HepG2 (cell line): ENCODE data around the gene ID4. TPM values are rescaled to one million over a fixed set of nuclear protein-coding genes. Genes with fewer than 3 reads are reported as not detected.

Source experiments
- ATF5 ChIP-seq: sonication (generic); formaldehyde crosslinking; IDR thresholded peaks from 2 replicates; pipeline ENCODE4 v1.4.0; 2020; ENCODE audit warnings: mild to moderate bottlenecking, low read depth, missing genetic modification reagents
- DNMT3B ChIP-seq: conservative IDR thresholded peaks from 2 replicates; pipeline ENCODE4 v1.6.1; 2016; ENCODE audit warnings: missing biosample characterization, control low read depth
- ERF ChIP-seq: IDR thresholded peaks from 2 replicates; pipeline ENCODE4 v1.6.1; 2018; ENCODE audit warnings: missing biosample characterization, missing genetic modification reagents
- FOXO4 ChIP-seq: sonication (generic); formaldehyde crosslinking; conservative IDR thresholded peaks from 2 replicates; pipeline ENCODE4 v1.8.1; 2023; ENCODE audit warnings: missing genetic modification reagents
- GABPA ChIP-seq, 2 experiments: IDR thresholded peaks; 2 replicates each; pipeline ENCODE4 v1.6.1; 2011 to 2016; ENCODE audit warnings: low read depth in 2 of 2, low read length in 1 of 2, missing biosample characterization in 1 of 2, missing genetic modification characterization in 1 of 2
- HMG20B ChIP-seq: conservative IDR thresholded peaks from 2 replicates; pipeline ENCODE4 v1.6.1; 2016; ENCODE audit warnings: missing genetic modification reagents, missing compliant biosample characterization
- HOXA5 ChIP-seq: sonication (generic); formaldehyde crosslinking; IDR thresholded peaks from 2 replicates; pipeline ENCODE4 v1.4.0; 2020; ENCODE audit warnings: missing genetic modification reagents
- NFAT5 ChIP-seq: sonication (generic); formaldehyde crosslinking; IDR thresholded peaks from 2 replicates; pipeline ENCODE4 v1.4.0; 2020; ENCODE audit warnings: missing genetic modification reagents
- NFE2 ChIP-seq: sonication (generic); formaldehyde crosslinking; IDR thresholded peaks from 2 replicates; pipeline ENCODE4 v1.4.0; 2020; ENCODE audit warnings: missing genetic modification reagents
- NFYC ChIP-seq: IDR thresholded peaks from 2 replicates; pipeline ENCODE4 v1.6.1; 2016; ENCODE audit warnings: missing genetic modification reagents, missing compliant biosample characterization
- RARA ChIP-seq: IDR thresholded peaks from 2 replicates; pipeline ENCODE4 v1.6.1; 2016; ENCODE audit warnings: missing genetic modification reagents, missing compliant biosample characterization
- REXO4 ChIP-seq: sonication (generic); formaldehyde crosslinking; IDR thresholded peaks from 2 replicates; pipeline ENCODE4 v1.8.0; 2022; ENCODE audit warnings: missing genetic modification reagents, mild to moderate bottlenecking, borderline replicate concordance
- SMC3 ChIP-seq: IDR thresholded peaks from 2 replicates; pipeline ENCODE4 v1.6.1; 2011; ENCODE audit warnings: low read length, improper control_type of control experiment
- SRF ChIP-seq: IDR thresholded peaks from 2 replicates; pipeline ENCODE4 v1.6.1; 2011; ENCODE audit warnings: mild to moderate bottlenecking, low read depth, low read length, moderate library complexity
- SRY ChIP-seq: sonication (generic); formaldehyde crosslinking; IDR thresholded peaks from 2 replicates; pipeline ENCODE4 v1.8.0; 2022; ENCODE audit warnings: mild to moderate bottlenecking, missing genetic modification reagents
- THYN1 ChIP-seq: sonication (generic); formaldehyde crosslinking; IDR thresholded peaks from 2 replicates; pipeline ENCODE4 v1.8.1; 2023; ENCODE audit warnings: low read depth, mild to moderate bottlenecking, moderate library complexity, missing genetic modification reagents, borderline replicate concordance
- YEATS4 ChIP-seq: sonication (generic); formaldehyde crosslinking; IDR thresholded peaks from 2 replicates; pipeline ENCODE4 v1.4.0; 2020; ENCODE audit warnings: missing genetic modification reagents, borderline replicate concordance
- ZBTB20 ChIP-seq: sonication (generic); formaldehyde crosslinking; IDR thresholded peaks from 2 replicates; pipeline ENCODE4 v1.8.1; 2023; ENCODE audit warnings: missing genetic modification reagents, low read depth, mild to moderate bottlenecking, borderline replicate concordance
- ZFYVE20 ChIP-seq: sonication (generic); formaldehyde crosslinking; IDR thresholded peaks from 2 replicates; pipeline ENCODE4 v1.8.0; 2023; ENCODE audit warnings: low read depth, mild to moderate bottlenecking, moderate library complexity, missing genetic modification reagents, borderline replicate concordance
- ZNF160 ChIP-seq: sonication (generic); formaldehyde crosslinking; IDR thresholded peaks from 2 replicates; pipeline ENCODE4 v1.8.0; 2022; ENCODE audit warnings: mild to moderate bottlenecking, inconsistent platforms, missing genetic modification reagents
- ZNF468 ChIP-seq: sonication (generic); formaldehyde crosslinking; IDR thresholded peaks from 2 replicates; pipeline ENCODE4 v1.8.0; 2022; ENCODE audit warnings: mild to moderate bottlenecking, moderate library complexity, missing genetic modification reagents
- ZNF747 ChIP-seq: sonication (generic); formaldehyde crosslinking; IDR thresholded peaks from 2 replicates; pipeline ENCODE4 v1.8.1; 2023; ENCODE audit warnings: missing genetic modification reagents, mild to moderate bottlenecking, borderline replicate concordance
- ZNF768 ChIP-seq: sonication (generic); formaldehyde crosslinking; IDR thresholded peaks from 2 replicates; pipeline ENCODE4 v1.4.0; 2020; ENCODE audit warnings: missing genetic modification reagents
- polyA plus RNA-seq, 8 experiments: library from polyadenylated mRNA; depleted of rRNA in 3 of 8; stranded (reverse) in 7 of 8; unstranded in 1 of 8; fragments of >200 nt; fragmentation: Illumina TruSeq in 4 of 8; extraction: Trizol in 4 of 8; gene quantifications; 2 replicates each; pipeline versions ENCODE4 v1.2.1 to v1.2.3, GENCODE V29; 2011 to 2016; ENCODE audit warnings: low read depth in 4 of 8, missing spikeins in 1 of 8, mixed read lengths in 1 of 8; ENCODE audit not compliant: insufficient read depth in 1 of 8
- total RNA-seq, 5 experiments: library from RNA; depleted of rRNA; stranded (reverse); fragments of >200 nt; fragmentation: Illumina TruSeq; extraction: Trizol; gene quantifications; 2 replicates each; pipeline ENCODE4 v1.2.3, GENCODE V29; 2016; ENCODE audit warnings: low read depth in 1 of 5

Gene ID4
- total and polyA plus RNA-seq, 2 of the 13 experiments (the other 11 are each of a cell fraction or from before 2014, with no cell fraction given): 0.20 to 0.44 TPM

GRCh38 chr6:19804205-19805128 is 32.7 kb upstream of the ID4 start (continued):
- no peak for TF ChIP-seq ZNF747 (CRISPR knock-in tag)
- TF ChIP-seq FOXO4 (CRISPR knock-in tag): no peak
- peak; percentile 80 for TF ChIP-seq ERF (CRISPR knock-in tag)
- TF ChIP-seq ZFYVE20 (CRISPR knock-in tag): no peak
- no peak for TF ChIP-seq GABPA (IDR thresholded peaks at IDR 0.05; ENCODE audit: low read depth, low read length)
- TF ChIP-seq GABPA (CRISPR knock-in tag; IDR thresholded peaks at IDR 0.05; ENCODE audit: low read depth): no peak
- TF ChIP-seq SMC3: no peak
- no peak for TF ChIP-seq HMG20B (CRISPR knock-in tag)
- no peak for TF ChIP-seq THYN1
- peak; percentile 90 for TF ChIP-seq YEATS4
- TF ChIP-seq SRF: no peak
- peak; percentile 58; the same call in 1 of the 2 replicates for TF ChIP-seq ZNF768 (CRISPR knock-in tag)
- TF ChIP-seq ZNF468: 0 out of 2 replicates have a peak, but pooled peaks have one; percentile 61
- TF ChIP-seq NFYC: peak; percentile 64
- peak; percentile 47 for TF ChIP-seq RARA (CRISPR knock-in tag)
- TF ChIP-seq ZNF160: peak; percentile 73
- peak; percentile 45; the same call in 1 of the 2 replicates for TF ChIP-seq NFE2
- TF ChIP-seq SRY (CRISPR knock-in tag): peak; percentile 88; the same call in 1 of the 2 replicates
- no peak for TF ChIP-seq DNMT3B (CRISPR knock-in tag)
- TF ChIP-seq REXO4 (CRISPR knock-in tag): no peak
- no peak; the same call in 1 of the 2 replicates for TF ChIP-seq ATF5
- peak; percentile 83; the same call in 1 of the 2 replicates for TF ChIP-seq NFAT5
- no peak for TF ChIP-seq ZBTB20 (CRISPR knock-in tag)
- TF ChIP-seq HOXA5 (CRISPR knock-in tag): peak; percentile 87
